Kidney glomerular epithelial cell (primary cell): ENCODE results near the gene WNK2.

Experiments
- DNase-seq: peaks from one replicate; lab custom pipeline; 2025; lab: John Stamatoyannopoulos, UW

WNK2 gene

GRCh38 chr9:93255494-93255867 is 71.5 kb downstream of the WNK2 start:
- DNase-seq = no peak

DNA sequence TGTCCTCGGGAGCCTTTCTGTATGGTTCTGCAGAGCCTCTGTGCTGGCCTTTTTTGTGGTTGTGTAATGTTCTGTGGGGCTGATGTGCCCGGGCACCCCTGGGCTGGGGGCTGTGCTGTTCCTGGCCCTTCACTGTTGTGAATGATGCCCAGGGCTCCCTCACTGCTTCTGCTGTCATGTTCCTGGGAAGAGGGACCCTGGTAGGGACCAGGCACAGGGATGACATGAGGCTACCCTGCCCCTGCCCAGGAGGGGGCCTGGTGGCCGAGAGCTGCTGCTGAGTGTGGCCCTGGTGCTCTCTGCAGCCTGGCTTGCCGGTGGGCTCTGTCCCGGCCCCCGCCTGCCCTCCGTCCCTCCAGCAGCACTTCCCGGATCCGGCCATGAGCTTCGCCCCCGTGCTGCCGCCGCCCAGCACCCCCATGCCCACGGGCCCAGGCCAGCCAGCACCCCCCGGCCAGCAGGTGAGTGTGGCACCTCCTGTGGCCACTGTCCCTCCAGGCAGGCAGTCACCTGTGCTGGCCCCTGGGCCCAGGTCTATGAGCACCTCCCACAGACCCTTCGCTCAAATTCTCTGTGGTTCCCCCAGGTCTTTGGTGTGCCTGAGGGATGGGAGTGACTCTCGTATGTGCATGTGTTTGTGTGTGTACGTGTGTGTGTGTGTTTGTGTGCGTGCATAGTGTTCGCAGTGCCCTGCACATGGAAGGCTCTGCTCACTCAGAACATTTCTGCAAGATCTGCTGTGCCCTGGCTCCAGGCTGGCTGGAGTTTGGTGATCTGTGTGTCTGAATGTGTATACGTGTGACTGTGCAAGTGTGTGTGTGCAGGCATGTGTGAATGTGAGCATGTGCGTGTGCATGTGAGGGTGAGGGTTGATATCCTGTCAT is 72.3 kb downstream of the WNK2 start:
- no peak for DNase-seq

DNA sequence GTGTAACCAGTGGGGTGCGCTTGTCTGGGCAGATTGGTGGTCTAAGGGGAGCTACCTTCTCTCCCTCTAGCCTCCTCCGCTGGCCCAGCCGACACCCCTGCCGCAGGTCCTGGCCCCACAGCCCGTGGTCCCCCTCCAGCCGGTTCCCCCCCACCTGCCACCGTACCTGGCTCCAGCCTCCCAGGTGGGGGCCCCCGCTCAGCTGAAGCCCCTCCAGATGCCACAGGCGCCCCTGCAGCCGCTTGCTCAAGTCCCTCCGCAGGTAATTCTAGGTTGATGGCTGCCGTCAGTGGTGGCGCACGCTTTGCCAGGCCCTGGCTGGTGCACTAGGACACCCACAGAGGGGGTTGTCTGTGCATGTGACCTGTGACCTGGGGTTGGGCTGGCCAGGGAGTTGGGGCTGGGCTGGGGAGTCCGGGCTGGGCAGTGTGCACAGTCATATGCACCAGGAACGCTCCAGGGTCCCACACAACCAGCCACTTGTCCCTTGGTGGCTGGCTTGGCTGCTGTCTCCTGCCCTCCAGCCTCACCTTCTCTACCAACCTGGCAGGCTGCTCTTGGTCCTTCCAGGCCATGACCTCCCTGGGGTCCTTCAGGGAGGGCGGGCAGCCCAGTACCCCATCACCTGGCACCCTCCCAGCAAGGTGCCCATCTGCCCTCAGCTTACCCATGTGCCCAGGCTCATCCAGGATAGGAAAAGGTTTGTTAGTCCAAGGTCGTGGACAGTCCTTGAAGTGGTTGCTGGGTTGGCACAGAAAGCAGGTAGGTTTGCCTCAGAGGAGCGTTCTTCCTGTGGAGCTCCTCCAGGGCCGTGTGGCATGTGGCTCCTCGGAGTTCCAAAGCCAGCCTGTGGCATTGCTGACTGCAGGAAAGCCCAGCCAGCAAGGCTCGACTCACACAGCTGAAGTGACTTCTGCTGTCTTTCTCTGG is 73.2 kb downstream of the WNK2 start:
- DNase-seq = no peak

- no peak for DNase-seq
Observed at GRCh38 chr9:93257808-93258331, 73.9 kb downstream of the WNK2 start.

- DNase-seq = no peak
Observed at GRCh38 chr9:93258419-93258817, 74.5 kb downstream of the WNK2 start.

GRCh38 chr9:93258818-93259489 is 75.0 kb downstream of the WNK2 start:
- DNase-seq = no peak

- DNase-seq = no peak
Observed at GRCh38 chr9:93259490-93260262, 75.7 kb downstream of the WNK2 start.

DNA sequence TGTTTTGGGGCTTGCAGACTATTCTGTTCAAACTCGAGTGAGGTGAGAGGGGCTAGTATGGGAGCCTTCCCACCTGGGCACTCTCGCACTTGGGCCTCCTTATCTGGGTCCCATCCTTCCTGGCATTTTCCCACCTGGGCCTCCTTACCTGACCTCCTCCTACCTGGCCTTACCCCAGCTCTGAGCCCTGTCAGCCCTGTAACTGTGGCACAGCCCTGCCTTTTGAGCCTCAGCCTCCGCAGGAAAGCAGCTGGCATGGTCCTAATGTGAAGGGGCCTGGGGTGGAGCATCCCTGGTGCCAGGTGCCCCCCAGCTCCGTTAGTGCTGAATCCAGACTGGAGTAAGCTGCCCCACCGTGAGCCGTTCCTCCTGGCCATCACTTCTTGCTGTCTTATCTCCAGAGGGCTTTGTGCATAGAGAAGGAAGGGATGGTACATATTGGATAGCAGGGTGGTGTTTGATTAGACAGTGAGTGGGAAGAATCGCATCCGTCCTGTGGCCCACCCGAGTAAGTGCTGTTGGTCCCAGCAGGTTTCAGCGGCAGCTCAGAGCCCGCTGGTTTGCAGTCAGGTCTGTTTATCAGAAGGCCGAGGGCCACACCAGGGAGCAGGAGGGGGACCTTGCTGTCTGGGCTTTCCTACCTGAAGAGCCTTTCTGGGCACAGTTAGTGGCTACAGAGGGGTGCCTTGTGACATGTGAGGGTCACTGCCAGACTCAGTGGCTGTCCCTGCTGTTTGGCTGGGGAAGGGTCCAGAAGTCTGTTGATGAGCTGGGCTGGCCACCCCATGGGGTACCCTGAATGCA is 76.5 kb downstream of the WNK2 start:
- DNase-seq = no peak

DNA sequence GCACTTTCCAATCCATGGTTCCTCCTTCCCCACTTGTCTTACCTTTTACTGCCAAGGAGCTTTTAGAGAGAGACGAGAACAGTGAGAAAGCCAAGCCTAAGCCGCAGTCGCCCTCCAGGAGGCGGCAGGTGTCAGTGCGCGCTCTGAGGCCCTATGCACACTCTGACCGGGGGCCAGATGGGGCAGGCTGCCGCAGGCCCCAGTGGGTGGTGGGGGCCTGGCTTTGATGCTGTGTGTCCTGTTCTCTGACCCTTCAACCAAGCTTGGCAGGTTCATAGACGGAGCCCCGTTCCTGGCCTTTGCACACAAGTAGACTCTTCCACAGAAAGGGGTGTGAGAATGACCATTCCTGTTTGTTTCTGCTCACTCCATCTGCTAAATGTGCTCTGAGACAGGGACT is 77.3 kb downstream of the WNK2 start:
- DNase-seq = no peak

GRCh38 chr9:93261735-93262523 is 78.0 kb downstream of the WNK2 start:
- no peak for DNase-seq

DNA sequence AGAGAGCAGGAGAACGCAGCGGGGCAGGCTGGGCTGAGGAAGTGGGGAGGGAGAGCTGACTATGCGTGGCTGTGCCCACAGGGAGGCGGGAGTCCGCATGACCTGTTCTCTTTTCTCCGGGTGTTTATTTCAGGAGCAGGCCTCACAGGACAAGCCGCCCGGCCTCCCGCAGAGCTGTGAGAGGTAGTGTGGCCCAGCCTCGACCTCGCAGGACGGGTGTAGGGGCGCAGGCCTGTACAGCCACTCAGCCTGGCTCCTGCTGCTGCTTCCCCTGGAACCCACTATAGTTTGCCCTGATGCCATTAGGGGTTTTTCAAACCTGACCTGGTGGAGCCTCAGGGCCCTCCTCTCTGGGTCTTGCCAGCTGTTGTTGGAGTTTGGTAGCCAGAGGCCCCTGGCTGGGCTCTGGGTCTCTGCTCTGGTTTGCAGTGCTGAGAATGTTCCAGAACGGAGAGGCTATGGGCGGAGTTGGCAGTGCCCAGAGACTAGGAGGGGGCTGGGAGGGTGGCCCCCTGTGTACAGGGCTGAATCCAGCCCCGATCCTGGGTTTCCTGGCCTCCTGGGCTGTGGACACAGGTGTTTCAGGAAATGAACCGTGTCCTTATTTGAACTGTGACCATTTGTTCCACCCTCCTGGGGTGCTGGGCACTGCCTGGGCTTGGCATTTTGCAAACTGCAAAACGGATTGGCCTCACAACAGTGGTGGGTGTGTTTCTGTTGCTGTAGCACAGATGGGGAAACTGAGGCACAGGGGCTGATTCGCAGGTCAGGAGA is 78.8 kb downstream of the WNK2 start:
- DNase-seq = no peak

DNA sequence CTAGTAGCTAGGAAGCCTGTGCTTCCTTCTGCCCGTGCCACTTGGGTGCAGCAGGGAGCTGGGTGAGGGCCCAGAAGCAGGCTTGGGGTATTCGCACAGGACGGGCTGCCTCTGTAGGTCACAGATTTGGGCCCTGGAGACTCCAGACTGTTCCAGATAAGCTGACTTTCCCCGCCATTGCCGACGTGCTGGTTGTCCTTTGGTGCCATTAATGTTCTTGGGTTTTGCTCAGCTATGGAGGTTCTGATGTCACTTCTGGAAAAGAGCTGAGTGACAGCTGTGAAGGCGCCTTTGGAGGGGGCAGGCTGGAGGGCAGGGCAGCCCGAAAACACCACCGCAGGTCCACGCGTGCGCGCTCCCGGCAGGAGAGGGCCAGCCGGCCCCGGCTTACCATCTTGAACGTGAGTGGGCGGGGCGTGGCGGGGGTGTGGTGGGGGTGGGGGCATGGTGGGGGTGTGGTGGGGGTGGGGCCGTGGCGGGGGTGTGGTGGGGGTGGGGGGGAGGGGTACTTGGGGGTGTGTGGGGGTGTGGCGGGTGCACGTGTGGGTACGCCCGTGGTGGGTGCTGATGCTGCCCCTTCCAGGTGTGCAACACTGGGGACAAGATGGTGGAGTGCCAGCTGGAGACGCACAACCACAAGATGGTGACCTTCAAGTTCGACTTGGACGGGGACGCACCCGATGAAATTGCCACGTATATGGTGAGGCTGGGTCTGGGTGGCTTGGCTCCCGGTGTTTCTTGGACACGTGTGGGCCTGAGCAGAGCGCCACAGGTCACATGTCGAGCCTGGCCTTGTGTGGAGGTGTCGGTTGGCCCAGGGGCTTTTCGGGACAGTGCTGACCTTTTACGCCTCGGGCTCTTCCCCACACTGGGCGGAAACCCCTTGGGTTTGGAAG is 79.6 kb downstream of the WNK2 start:
- DNase-seq = no peak

DNA sequence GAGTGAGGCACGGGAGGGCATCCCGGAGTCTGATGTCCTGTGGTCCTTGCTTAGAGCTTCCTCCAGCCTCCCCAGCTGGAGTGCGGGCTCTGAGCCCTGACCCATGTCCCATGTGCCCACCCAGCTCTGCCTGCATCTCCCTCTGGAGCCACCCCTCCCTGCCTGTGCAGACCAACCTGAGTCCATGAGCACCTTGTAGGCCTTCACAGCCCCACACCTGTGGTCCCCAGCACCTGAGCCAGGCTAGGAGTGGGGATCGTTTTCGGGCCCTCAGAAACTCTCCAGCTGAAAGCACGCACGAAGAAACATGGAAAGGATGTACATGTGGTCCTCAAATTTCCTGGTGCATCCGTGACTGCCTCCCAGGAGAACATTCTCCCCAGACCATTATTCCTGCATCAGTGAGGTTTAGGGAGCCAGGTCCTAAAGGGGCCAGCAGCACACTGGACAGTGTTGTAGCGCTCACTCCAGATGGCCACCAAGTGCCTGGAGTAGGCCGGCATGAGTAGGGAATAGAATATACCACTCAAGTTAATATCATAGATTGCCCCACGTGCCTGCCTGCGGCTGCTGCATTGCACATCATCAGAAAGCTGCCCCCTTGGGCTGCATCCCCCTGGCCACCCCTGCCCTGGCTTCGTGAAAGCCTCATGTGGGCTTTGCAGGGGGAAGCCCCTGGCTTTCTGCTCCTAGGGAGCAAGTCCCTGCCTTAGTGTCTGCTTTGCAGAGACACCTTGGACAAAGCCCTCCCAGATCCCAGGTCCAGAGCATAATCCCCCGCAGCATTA is 80.6 kb downstream of the WNK2 start:
- no peak for DNase-seq

GRCh38 chr9:93265301-93265971 is 81.5 kb downstream of the WNK2 start:
- no peak for DNase-seq

DNA sequence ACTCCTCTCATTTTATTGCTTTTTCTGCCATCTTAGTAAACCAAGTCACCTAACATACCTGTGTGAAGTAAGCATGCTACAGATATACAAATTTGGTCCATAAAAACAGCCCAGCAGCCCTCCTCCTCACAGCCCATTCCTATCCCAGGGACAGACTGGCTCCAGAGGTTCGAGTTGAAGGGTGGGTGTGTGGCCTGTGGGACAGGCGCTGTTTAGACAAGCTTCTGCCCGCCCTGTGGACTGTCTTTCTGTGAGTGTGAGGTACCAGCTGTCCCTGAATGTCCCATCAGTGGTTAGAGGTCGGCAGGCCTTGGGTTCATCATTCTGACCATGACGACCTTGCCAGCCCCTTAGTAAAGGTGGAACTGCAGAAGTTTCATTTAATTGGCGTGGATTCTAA is 82.0 kb downstream of the WNK2 start:
- no peak for DNase-seq

DNA sequence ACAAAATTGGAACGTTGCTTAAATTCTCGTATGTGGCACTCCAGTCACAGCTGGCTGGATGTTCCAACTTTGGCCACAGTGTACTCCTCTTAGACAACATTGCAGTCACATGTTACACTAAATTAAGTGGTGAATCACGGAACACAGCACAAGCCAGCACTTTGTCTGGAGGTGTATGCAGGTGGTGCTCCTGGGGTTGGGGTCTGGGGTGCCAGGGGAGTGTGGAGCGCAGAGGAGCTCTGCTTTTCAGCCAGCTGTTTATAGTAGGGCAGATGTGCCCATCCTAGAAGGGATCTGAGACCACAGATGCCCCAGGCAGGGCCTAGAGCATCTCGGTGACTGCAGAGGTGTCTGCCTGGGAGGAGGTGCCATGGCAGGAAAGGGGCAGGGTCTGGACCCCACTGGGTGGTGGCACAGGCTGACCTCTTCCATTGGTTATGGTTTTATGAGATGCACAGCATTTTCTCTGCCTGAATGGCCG is 82.6 kb downstream of the WNK2 start:
- DNase-seq = no peak
